GF-D8 (cell line): ENCODE measurements around the gene SCLY.

Source experiments
- DNase-seq: peaks from one replicate; lab custom pipeline; 2025; lab: John Stamatoyannopoulos, UW

SCLY gene

GRCh38 chr2:238097988-238098871, 37.4 kb downstream of the SCLY start:
- DNase-seq = no peak

- DNase-seq = no peak
Observed at GRCh38 chr2:238098901-238099713, 38.3 kb downstream of the SCLY start.

- no peak for DNase-seq
Observed at GRCh38 chr2:238099714-238100048, 38.9 kb downstream of the SCLY start.

GRCh38 chr2:238100049-238100820, 39.4 kb downstream of the SCLY start, which contains the start of gene ESPNL:
TSS of gene ESPNL (plus strand) at chr2:238100340. CDS start at chr2:238100420, 80 bp downstream.
- no peak for DNase-seq

- no peak for DNase-seq
Observed at GRCh38 chr2:238100821-238101771, 40.3 kb downstream of the SCLY start.

- DNase-seq = no peak
Observed at GRCh38 chr2:238101891-238102841, 41.4 kb downstream of the SCLY start.

GRCh38 chr2:238102865-238103264, 42.1 kb downstream of the SCLY start:
- no peak for DNase-seq

GRCh38 chr2:238103465-238104225, 42.8 kb downstream of the SCLY start:
- no peak for DNase-seq

- no peak for DNase-seq
Observed at GRCh38 chr2:238104226-238104690, 43.5 kb downstream of the SCLY start.

- DNase-seq = no peak
Observed at GRCh38 chr2:238104691-238105371, 44.0 kb downstream of the SCLY start.

GRCh38 chr2:238105506-238106338, 44.9 kb downstream of the SCLY start:
- DNase-seq = no peak

- DNase-seq = no peak
Observed at GRCh38 chr2:238106339-238106697, 45.5 kb downstream of the SCLY start.

GRCh38 chr2:238106698-238107524, 46.1 kb downstream of the SCLY start:
- DNase-seq = no peak

- no peak for DNase-seq
Observed at GRCh38 chr2:238107525-238108422, 47.0 kb downstream of the SCLY start.

- DNase-seq = no peak
Observed at GRCh38 chr2:238108423-238109183, 47.8 kb downstream of the SCLY start.
